ENCODE measurements around the gene ARHGAP33. TPM values are rescaled to one million over a fixed set of nuclear protein-coding genes. Genes with fewer than 3 reads are reported as not detected.

ARHGAP33 gene
- total RNA-seq, 1 experiment from 2014 or later = 27.0 TPM

- intact Hi-C loops (cut with micrococcal nuclease; ENCODE audit: unreplicated experiment) = loop anchor here (2.0 kb wide), 1 partner anchor 49 kb away; no protein-coding TSS in a partner anchor
- Mint-ChIP-seq H3K9me3 (ENCODE audit: low read depth, unreplicated experiment) (no peaks in the 10 kb centered on the region), H3K27me3 (ENCODE audit: unreplicated experiment) (peaks cover 74% of the 10 kb centered on the region), H3K36me3 (ENCODE audit: insufficient read depth, unreplicated experiment) (peaks cover 6% of the 10 kb centered on the region), H3K27ac (ENCODE audit: unreplicated experiment) (no peak overlapping the region), H3K4me3 (ENCODE audit: low read depth, unreplicated experiment) (no peak overlapping the region), H3K4me1 (ENCODE audit: low read depth, unreplicated experiment) (no peaks in the 10 kb centered on the region)
- no peak for DNase-seq
- CTCF ChIA-PET = no interaction called here
- no TSS peak for BruUV-seq (replicated peaks)
- no peak for TF ChIP-seq CTCF (IDR thresholded peaks at IDR 0.05; ENCODE audit: unreplicated experiment)
These were observed 48.8 kb downstream of the ARHGAP33 start for GRCh38 chr19:35824150-35824549.

GRCh38 chr19:35828692-35829301, 53.4 kb downstream of the ARHGAP33 start:
- intact Hi-C loops (cut with micrococcal nuclease; ENCODE audit: unreplicated experiment) = no loop called here
- BruUV-seq (replicated peaks) = no TSS peak
- TF ChIP-seq CTCF (IDR thresholded peaks at IDR 0.05; ENCODE audit: unreplicated experiment) = no peak
- peak; percentile 51 for DNase-seq
- Mint-ChIP-seq H3K4me1 (ENCODE audit: low read depth, unreplicated experiment) (no peaks in the 10 kb centered on the region), H3K4me3 (ENCODE audit: low read depth, unreplicated experiment) (no peak overlapping the region), H3K27ac (ENCODE audit: unreplicated experiment) (no peak overlapping the region), H3K36me3 (ENCODE audit: insufficient read depth, unreplicated experiment) (no peaks in the 10 kb centered on the region), H3K9me3 (ENCODE audit: low read depth, unreplicated experiment) (no peaks in the 10 kb centered on the region), H3K27me3 (ENCODE audit: unreplicated experiment) (peaks cover 88% of the 10 kb centered on the region)
- CTCF ChIA-PET = interaction anchor here (0.6 to 1.0 kb wide), 2 partner anchors 9 to 55 kb away, joined by 3 to 4 read pairs; no protein-coding TSS in a partner anchor

- peaks cover 89% of the 10 kb centered on the region for H3K27me3 Mint-ChIP-seq (ENCODE audit: unreplicated experiment)
- no TSS peak for BruUV-seq (replicated peaks)
- H3K4me3 Mint-ChIP-seq (ENCODE audit: low read depth, unreplicated experiment) = no peak overlapping the region
These were observed 55.6 kb downstream of the ARHGAP33 start for GRCh38 chr19:35830986-35831385.

GRCh38 chr19:35832054-35832453, 56.7 kb downstream of the ARHGAP33 start:
- TF ChIP-seq CTCF (IDR thresholded peaks at IDR 0.05; ENCODE audit: unreplicated experiment) = no peak
- no peak for DNase-seq
- no peaks in the 10 kb centered on the region for H3K4me1 Mint-ChIP-seq (ENCODE audit: low read depth, unreplicated experiment)
- CTCF ChIA-PET = no interaction called here
- H3K9me3 Mint-ChIP-seq (ENCODE audit: low read depth, unreplicated experiment) = no peaks in the 10 kb centered on the region
- no peak overlapping the region for H3K4me3 Mint-ChIP-seq (ENCODE audit: low read depth, unreplicated experiment)
- H3K36me3 Mint-ChIP-seq (ENCODE audit: insufficient read depth, unreplicated experiment) = no peaks in the 10 kb centered on the region
- H3K27ac Mint-ChIP-seq (ENCODE audit: unreplicated experiment) = no peak overlapping the region
- H3K27me3 Mint-ChIP-seq (ENCODE audit: unreplicated experiment) = peaks cover 90% of the 10 kb centered on the region
- BruUV-seq (replicated peaks) = no TSS peak
- intact Hi-C loops (cut with micrococcal nuclease; ENCODE audit: unreplicated experiment) = no loop called here

More at GRCh38 chr19:35830986-35831385, 55.6 kb downstream of the ARHGAP33 start:
- no peak for DNase-seq
- TF ChIP-seq CTCF (IDR thresholded peaks at IDR 0.05; ENCODE audit: unreplicated experiment) = no peak
- Mint-ChIP-seq H3K4me1 (ENCODE audit: low read depth, unreplicated experiment) (no peaks in the 10 kb centered on the region), H3K36me3 (ENCODE audit: insufficient read depth, unreplicated experiment) (no peaks in the 10 kb centered on the region), H3K9me3 (ENCODE audit: low read depth, unreplicated experiment) (no peaks in the 10 kb centered on the region), H3K27ac (ENCODE audit: unreplicated experiment) (no peak overlapping the region)
- intact Hi-C loops (cut with micrococcal nuclease; ENCODE audit: unreplicated experiment) = no loop called here
- CTCF ChIA-PET = no interaction called here
